CD4-positive, alpha-beta memory T cell (primary cell): Measurements from ENCODE around the gene GEMIN4. TPM values are rescaled to one million over a fixed set of nuclear protein-coding genes. Genes with fewer than 3 reads are reported as not detected.
A peak's percentile ranks its signal among the peaks of the same experiment; 100 is the strongest.

Experiments used
- CTCF ChIA-PET: fragments of 350-600 bp; sonication (Branson Sonifier 250); formaldehyde crosslinking; loops from one replicate; lab custom pipeline; 2021; ENCODE audit warnings: inconsistent platforms; ENCODE audit not compliant: partially characterized antibody; lab: Charles Lee
- POLR2A ChIA-PET: fragments of 350-600 bp; sonication (Branson Sonifier 250); formaldehyde crosslinking; loops from one replicate; lab custom pipeline; 2021; ENCODE audit not compliant: partially characterized antibody; lab: Charles Lee
- DNase-seq, 5 donors: peaks; one replicate each; pipeline versions ENCODE4 v3.0.0 to v3.0.0-alpha.2; 2020 to 2022; ENCODE audit warnings: mixed read lengths in 1 of 5
- H3K27ac ChIP-seq: one replicate; pipeline ENCODE4 v1.7.0; 2013; ENCODE audit warnings: low read depth, low read length
- H3K27me3 ChIP-seq: 2 replicates; pipeline ENCODE4 v1.7.0; 2013; ENCODE audit warnings: mild to moderate bottlenecking, low read length, moderate library complexity; ENCODE audit not compliant: insufficient read depth
- H3K36me3 ChIP-seq: 2 replicates; pipeline ENCODE4 v1.7.0; 2013; ENCODE audit warnings: mild to moderate bottlenecking, low read length, moderate library complexity; ENCODE audit not compliant: insufficient read depth
- H3K4me1 ChIP-seq: 2 replicates; pipeline ENCODE4 v1.7.0; 2013; ENCODE audit warnings: mild to moderate bottlenecking, low read length, moderate library complexity; ENCODE audit not compliant: insufficient read depth
- H3K4me3 ChIP-seq, 2 donors: one replicate each; pipeline ENCODE4 v1.7.0; 2013; ENCODE audit warnings: low read length in 2 of 2, mild to moderate bottlenecking in 1 of 2
- H3K9me3 ChIP-seq, 2 donors: one replicate each; pipeline ENCODE4 v1.7.0; 2013; ENCODE audit warnings: low read length in 2 of 2, control low read depth in 1 of 2; ENCODE audit not compliant: control insufficient read depth in 1 of 2
- H3K27ac Mint-ChIP-seq, 7 donors: one replicate each; pipeline ENCODE4 v1.8.0; 2020 to 2021; ENCODE audit warnings: mixed read lengths in 7 of 7, mild to moderate bottlenecking in 6 of 7, inconsistent platforms in 3 of 7, moderate library complexity in 3 of 7
- H3K27me3 Mint-ChIP-seq, 2 donors: one replicate each; pipeline ENCODE4 v1.8.0; 2020 to 2021; ENCODE audit warnings: mixed read lengths in 2 of 2
- H3K36me3 Mint-ChIP-seq, 2 donors: one replicate each; pipeline ENCODE4 v1.8.0; 2020 to 2021; ENCODE audit warnings: mixed read lengths in 2 of 2, inconsistent platforms in 1 of 2, mild to moderate bottlenecking in 1 of 2
- H3K4me1 Mint-ChIP-seq, 4 donors: one replicate each; pipeline ENCODE4 v1.8.0; 2020 to 2021; ENCODE audit warnings: mixed read lengths in 4 of 4, mild to moderate bottlenecking in 1 of 4
- H3K4me3 Mint-ChIP-seq, 8 donors: one replicate each; pipeline ENCODE4 v1.8.0; 2020 to 2021; ENCODE audit warnings: mixed read lengths in 8 of 8, mild to moderate bottlenecking in 7 of 8, moderate library complexity in 6 of 8, inconsistent platforms in 3 of 8
- H3K9me3 Mint-ChIP-seq, 8 donors: one replicate each; pipeline ENCODE4 v1.8.0; 2020 to 2021; ENCODE audit warnings: mixed read lengths in 8 of 8, mild to moderate bottlenecking in 5 of 8, inconsistent platforms in 3 of 8, moderate library complexity in 1 of 8
- intact Hi-C: fragments of 100-400 bp; cut with micrococcal nuclease; formaldehyde crosslinking; loops from one replicate; pipeline ENCODE4 v1.15.1; 2023
- polyA plus RNA-seq, 2 donors: library from polyadenylated mRNA; unstranded; fragments of 300-500 nt; fragmentation: Illumina TruSeq; gene quantifications; one replicate each; pipeline ENCODE4 v1.2.3, GENCODE V29; 2021
- total RNA-seq, 2 experiments: library from RNA; stranded (reverse); gene quantifications; one replicate each; pipeline ENCODE4 v1.2.3, GENCODE V29; 2021

Gene GEMIN4
- total and polyA plus RNA-seq, 4 experiments from 2014 or later: 20.6 to 24.7 (median 23.9) TPM

DNA sequence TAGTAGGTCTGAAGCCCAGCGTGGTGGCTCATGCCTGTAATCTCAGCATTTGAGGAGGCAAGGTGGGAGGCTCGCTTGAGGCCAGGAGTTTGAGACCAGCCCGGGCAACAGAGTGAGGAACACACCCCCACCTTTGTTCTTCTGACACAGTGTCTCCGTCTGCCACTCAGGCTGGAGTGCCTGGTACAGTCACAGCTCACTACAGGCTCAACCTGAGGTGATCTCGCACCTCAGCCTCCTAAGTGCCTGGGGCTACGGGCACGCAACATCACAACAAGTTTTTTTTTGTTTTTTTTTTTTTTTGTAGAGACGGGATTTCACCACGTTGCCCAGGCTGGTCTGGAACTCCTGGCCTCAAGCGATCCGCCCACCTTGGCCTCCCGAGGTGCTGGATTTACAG, 26.3 kb downstream of the GEMIN4 start:
- no peaks in the 10 kb centered on the region for H3K9me3 ChIP-seq
- Mint-ChIP-seq H3K4me3 (no peak overlapping the region), H3K4me1 (no peaks in the 10 kb centered on the region), H3K27ac (no peak overlapping the region), H3K36me3 (no peaks in the 10 kb centered on the region), H3K27me3 (peaks cover 2 to 8% of the 10 kb centered on the region in 2 donors), H3K9me3 (peaks cover 0 to 1% (median 0%) of the 10 kb centered on the region in 8 donors)
- ChIA-PET POLR2A (no interaction called here), CTCF (no interaction called here)
- H3K27me3 ChIP-seq: no peaks in the 10 kb centered on the region
- intact Hi-C loops: no loop called here
- no peaks in the 10 kb centered on the region for H3K4me1 ChIP-seq
- no peak overlapping the region for H3K4me3 ChIP-seq
- H3K27ac ChIP-seq: no peak overlapping the region
- no peak for DNase-seq
- no peaks in the 10 kb centered on the region for H3K36me3 ChIP-seq

GRCh38 chr17:725084-725483, 27.0 kb downstream of the GEMIN4 start:
- no peak overlapping the region for H3K4me3 Mint-ChIP-seq
- Histone ChIP-seq H3K27me3 (no peaks in the 10 kb centered on the region), H3K27ac (no peak overlapping the region), H3K4me3 (no peak overlapping the region), H3K4me1 (no peaks in the 10 kb centered on the region), H3K9me3 (no peaks in the 10 kb centered on the region), H3K36me3 (no peaks in the 10 kb centered on the region)
- peaks cover 0 to 1% (median 0%) of the 10 kb centered on the region in 8 donors for H3K9me3 Mint-ChIP-seq
- H3K27me3 Mint-ChIP-seq: peaks cover 2 to 6% of the 10 kb centered on the region in 2 donors
- intact Hi-C loops: no loop called here
- POLR2A ChIA-PET: no interaction called here
- H3K4me1 Mint-ChIP-seq: no peaks in the 10 kb centered on the region
- H3K27ac Mint-ChIP-seq: no peak overlapping the region
- CTCF ChIA-PET: no interaction called here
- DNase-seq: no peak
- no peaks in the 10 kb centered on the region for H3K36me3 Mint-ChIP-seq

DNA sequence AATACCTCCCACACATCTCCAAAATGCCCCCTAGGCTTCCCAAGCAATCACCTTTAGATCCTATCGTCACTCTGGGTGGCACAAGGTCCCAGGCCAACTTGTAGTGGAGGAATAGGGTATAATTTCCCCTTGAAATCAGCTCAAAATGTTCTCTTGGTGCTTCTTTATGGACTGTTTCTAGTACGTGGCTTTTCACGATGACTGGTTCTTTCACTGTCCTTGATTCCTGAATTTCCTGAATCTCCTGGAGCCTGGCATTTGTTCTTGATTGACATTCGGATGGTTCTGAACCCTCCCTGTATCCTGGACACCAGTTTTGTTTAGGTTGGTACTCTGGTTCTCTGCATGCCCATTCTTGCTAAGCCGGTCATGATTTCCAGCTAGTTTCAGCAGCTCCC, 30.5 kb downstream of the GEMIN4 start:
- DNase-seq: no peak
- Mint-ChIP-seq H3K27me3 (peaks cover 0 to 2% of the 10 kb centered on the region in 2 donors), H3K9me3 (no peaks in the 10 kb centered on the region), H3K4me1 (peaks cover 0 to 5% (median under 1%) of the 10 kb centered on the region in 4 donors), H3K36me3 (no peaks in the 10 kb centered on the region), H3K4me3 (no peak overlapping the region), H3K27ac (no peak overlapping the region)
- H3K27me3 ChIP-seq: no peaks in the 10 kb centered on the region
- no peak overlapping the region for H3K4me3 ChIP-seq
- no peaks in the 10 kb centered on the region for H3K36me3 ChIP-seq
- no peaks in the 10 kb centered on the region for H3K9me3 ChIP-seq
- ChIA-PET POLR2A (no interaction called here), CTCF (interaction anchor here (1.2 kb wide), 1 partner anchor 22 kb away, joined by 3 read pairs; no protein-coding TSS in a partner anchor)
- intact Hi-C loops: no loop called here
- H3K4me1 ChIP-seq: no peaks in the 10 kb centered on the region
- no peak overlapping the region for H3K27ac ChIP-seq

DNA sequence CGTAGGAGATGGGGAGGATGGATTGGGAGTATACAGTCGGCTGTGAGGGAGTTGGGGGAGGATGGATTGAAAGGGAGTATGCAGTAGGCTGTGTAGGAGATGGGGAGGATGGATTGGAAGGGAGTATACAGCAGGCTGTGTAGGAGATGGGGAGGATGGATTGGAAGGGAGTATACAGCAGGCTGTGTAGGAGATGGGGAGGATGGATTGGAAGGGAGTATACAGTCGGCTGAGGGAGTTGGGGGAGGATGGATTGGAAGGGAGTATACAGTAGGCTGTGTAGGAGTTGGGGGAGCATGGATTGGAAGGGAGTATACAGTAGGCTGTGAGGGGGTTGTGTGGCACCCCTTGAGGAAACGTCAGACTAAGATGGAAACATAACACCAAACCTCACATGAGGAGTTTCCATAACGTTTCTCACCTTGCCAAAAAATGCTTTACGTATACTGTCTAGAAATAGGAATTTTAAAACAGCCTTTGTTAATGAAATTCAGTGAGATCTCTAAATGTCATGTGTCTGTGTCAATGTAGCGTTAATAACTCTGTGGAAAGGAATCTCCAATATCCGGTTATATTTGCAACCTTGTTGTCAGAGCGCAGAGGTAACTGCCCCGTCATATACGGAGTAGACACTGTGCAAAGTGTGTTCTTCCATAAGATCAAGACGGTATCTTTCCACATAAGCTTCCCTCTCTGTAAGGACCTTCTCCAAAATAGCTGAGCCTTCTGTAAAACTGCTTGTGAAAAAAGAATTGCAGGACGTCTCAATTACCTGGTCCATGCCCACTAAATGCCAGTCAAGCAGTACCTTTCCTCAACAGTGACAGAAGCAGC, 31.1 kb downstream of the GEMIN4 start:
- POLR2A ChIA-PET: no interaction called here
- DNase-seq: no peak
- no peaks in the 10 kb centered on the region for H3K9me3 Mint-ChIP-seq
- Histone ChIP-seq H3K36me3 (no peaks in the 10 kb centered on the region), H3K4me1 (no peaks in the 10 kb centered on the region), H3K9me3 (no peaks in the 10 kb centered on the region), H3K27ac (no peak overlapping the region), H3K27me3 (no peaks in the 10 kb centered on the region), H3K4me3 (no peak overlapping the region)
- no peak overlapping the region for H3K4me3 Mint-ChIP-seq
- H3K4me1 Mint-ChIP-seq: peaks cover 0 to 5% (median under 1%) of the 10 kb centered on the region in 4 donors
- no peaks in the 10 kb centered on the region for H3K36me3 Mint-ChIP-seq
- H3K27ac Mint-ChIP-seq: no peak overlapping the region
- intact Hi-C loops: no loop called here
- H3K27me3 Mint-ChIP-seq: peaks cover 0 to 2% of the 10 kb centered on the region in 2 donors
- CTCF ChIA-PET: interaction anchor here (1.2 kb wide), 1 partner anchor 21 kb away, joined by 3 read pairs; no protein-coding TSS in a partner anchor

DNA sequence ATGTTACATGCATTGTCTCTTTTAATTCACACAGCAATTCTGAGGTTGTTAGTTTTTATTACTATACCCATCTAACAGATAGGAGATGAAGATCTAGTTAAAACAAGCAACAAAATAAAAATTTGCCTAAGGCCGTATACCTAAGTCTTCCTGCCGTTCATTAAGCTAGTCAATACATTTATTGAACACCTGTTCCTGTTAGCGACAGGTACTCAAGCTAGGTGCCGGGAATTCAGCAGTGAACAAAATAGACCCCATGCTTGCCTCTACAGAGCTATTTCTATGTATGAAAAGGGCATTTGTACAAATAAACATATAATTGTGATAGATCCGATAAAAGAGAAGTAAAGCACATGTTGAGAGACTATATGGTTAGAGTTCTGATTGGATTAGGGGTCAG, 34.0 kb downstream of the GEMIN4 start:
- intact Hi-C loops: no loop called here
- Mint-ChIP-seq H3K27me3 (peaks cover 0 to 2% of the 10 kb centered on the region in 2 donors), H3K27ac (no peak overlapping the region), H3K4me1 (peaks cover 7 to 18% (median 14%) of the 10 kb centered on the region in 4 donors), H3K4me3 (no peak overlapping the region), H3K36me3 (peaks cover 0 to 8% of the 10 kb centered on the region in 2 donors), H3K9me3 (peaks cover 0 to 2% (median 0%) of the 10 kb centered on the region in 8 donors)
- peaks cover 17% of the 10 kb centered on the region for H3K4me1 ChIP-seq
- no peak overlapping the region for H3K27ac ChIP-seq
- no peaks in the 10 kb centered on the region for H3K9me3 ChIP-seq
- ChIA-PET POLR2A (no interaction called here), CTCF (interaction anchor here (0.6 to 1.5 kb wide), 2 partner anchors 18 to 292 kb away, joined by 5 to 6 read pairs; no protein-coding TSS in a partner anchor)
- DNase-seq: no peak
- H3K27me3 ChIP-seq: no peaks in the 10 kb centered on the region
- H3K4me3 ChIP-seq: no peak overlapping the region
- no peaks in the 10 kb centered on the region for H3K36me3 ChIP-seq

DNA sequence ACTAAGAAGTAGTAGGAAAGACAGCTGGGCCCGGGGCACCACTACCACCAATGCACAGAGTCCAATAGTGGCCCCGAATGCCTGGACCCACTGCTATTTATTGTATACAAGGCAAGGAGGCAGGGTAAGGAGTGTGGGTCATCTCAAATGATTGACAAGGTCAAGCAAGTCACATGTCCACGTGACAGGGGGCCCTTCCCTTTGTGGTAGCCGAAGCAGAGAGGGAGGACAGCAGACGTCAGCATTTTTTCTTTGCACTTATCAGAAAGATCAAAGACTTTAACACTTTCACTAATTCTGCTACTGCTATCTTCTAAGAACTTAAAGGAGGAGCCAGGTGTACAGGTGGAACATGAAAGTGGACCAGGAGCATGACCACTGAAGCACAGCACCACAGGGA, 43.9 kb downstream of the GEMIN4 start:
- no peak overlapping the region for H3K4me3 Mint-ChIP-seq
- Histone ChIP-seq H3K27ac (no peak overlapping the region), H3K27me3 (no peaks in the 10 kb centered on the region), H3K4me1 (peaks cover 3% of the 10 kb centered on the region), H3K4me3 (no peak overlapping the region), H3K9me3 (no peaks in the 10 kb centered on the region), H3K36me3 (peaks cover 19% of the 10 kb centered on the region)
- POLR2A ChIA-PET: no interaction called here
- H3K27ac Mint-ChIP-seq: no peak overlapping the region
- intact Hi-C loops: loop anchor here (10.0 kb wide), 1 partner anchor 313 kb away; no protein-coding TSS in a partner anchor
- no peak for DNase-seq
- CTCF ChIA-PET: no interaction called here
- peaks cover 27 to 31% (median 30%) of the 10 kb centered on the region in 4 donors for H3K4me1 Mint-ChIP-seq
- H3K36me3 Mint-ChIP-seq: peaks cover 25 to 47% of the 10 kb centered on the region in 2 donors
- no peaks in the 10 kb centered on the region for H3K27me3 Mint-ChIP-seq
- H3K9me3 Mint-ChIP-seq: no peaks in the 10 kb centered on the region

GRCh38 chr17:705863-706262, 46.2 kb downstream of the GEMIN4 start:
- H3K9me3 ChIP-seq: no peaks in the 10 kb centered on the region
- H3K4me1 Mint-ChIP-seq: peaks cover 14 to 24% (median 20%) of the 10 kb centered on the region in 4 donors
- intact Hi-C loops: loop anchor here (10.0 kb wide), 1 partner anchor 311 kb away; no protein-coding TSS in a partner anchor
- no peak overlapping the region for H3K4me3 ChIP-seq
- H3K9me3 Mint-ChIP-seq: no peaks in the 10 kb centered on the region
- no peaks in the 10 kb centered on the region for H3K27me3 ChIP-seq
- no peaks in the 10 kb centered on the region for H3K4me1 ChIP-seq
- H3K36me3 ChIP-seq: peaks cover 19% of the 10 kb centered on the region
- H3K36me3 Mint-ChIP-seq: peaks cover 25 to 41% of the 10 kb centered on the region in 2 donors
- POLR2A ChIA-PET: interaction anchor here (1.1 kb wide), 1 partner anchor 294 kb away, joined by 3 read pairs; no protein-coding TSS in a partner anchor
- no peak overlapping the region for H3K4me3 Mint-ChIP-seq
- peak overlapping the region in 1 of 7 donors; percentile 29 for H3K27ac Mint-ChIP-seq
- no peaks in the 10 kb centered on the region for H3K27me3 Mint-ChIP-seq
- H3K27ac ChIP-seq: no peak overlapping the region
- CTCF ChIA-PET: interaction anchor here (8.8 kb wide), 1 partner anchor 294 kb away, joined by 182 read pairs; a partner anchor contains a TSS
- DNase-seq: no peak
